Chondrocyte (in vitro differentiated cells): ENCODE measurements around the gene MRPL28. TPM values are rescaled to one million over a fixed set of nuclear protein-coding genes. Genes with fewer than 3 reads are reported as not detected.
A peak's percentile ranks its signal among the peaks of the same experiment; 100 is the strongest.

Source experiments
- DNase-seq: peaks from one replicate; pipeline ENCODE4 v3.0.0; 2021; ENCODE audit warnings: mixed read lengths, low spot score
- H3K27ac Mint-ChIP-seq: one replicate; pipeline ENCODE4 v1.8.0; 2021; ENCODE audit warnings: mild to moderate bottlenecking, moderate library complexity, mixed read lengths; ENCODE audit not compliant: unreplicated experiment
- H3K27me3 Mint-ChIP-seq: 2 replicates; pipeline ENCODE4 v1.8.0; 2021; ENCODE audit warnings: low read depth, mixed read lengths
- H3K36me3 Mint-ChIP-seq: 2 replicates; pipeline ENCODE4 v1.8.0; 2021; ENCODE audit warnings: low read depth, mixed read lengths
- H3K4me1 Mint-ChIP-seq: 2 replicates; pipeline ENCODE4 v1.8.0; 2021; ENCODE audit warnings: low read depth, mild to moderate bottlenecking, mixed read lengths
- H3K4me3 Mint-ChIP-seq: one replicate; pipeline ENCODE4 v1.8.0; 2021; ENCODE audit warnings: mild to moderate bottlenecking, moderate library complexity, mixed read lengths; ENCODE audit not compliant: unreplicated experiment
- H3K9me3 Mint-ChIP-seq: 2 replicates; pipeline ENCODE4 v1.8.0; 2021; ENCODE audit warnings: low read depth, mixed read lengths
- total RNA-seq: library from RNA; stranded (reverse); gene quantifications from 3 replicates; pipeline ENCODE4 v1.2.1, GENCODE V29; 2021
- TF ChIP-seq, protein P1 (sequence below): fragments of 200-600 bp; sonication (generic); IDR thresholded peaks from 2 replicates; pipeline ENCODE4 v1.5.0; 2021; ENCODE audit warnings: antibody characterized with exemption, mild to moderate bottlenecking, moderate library complexity

The MRPL28 gene
- total RNA-seq, 1 donor from 2014 or later: 53.4 TPM

DNA sequence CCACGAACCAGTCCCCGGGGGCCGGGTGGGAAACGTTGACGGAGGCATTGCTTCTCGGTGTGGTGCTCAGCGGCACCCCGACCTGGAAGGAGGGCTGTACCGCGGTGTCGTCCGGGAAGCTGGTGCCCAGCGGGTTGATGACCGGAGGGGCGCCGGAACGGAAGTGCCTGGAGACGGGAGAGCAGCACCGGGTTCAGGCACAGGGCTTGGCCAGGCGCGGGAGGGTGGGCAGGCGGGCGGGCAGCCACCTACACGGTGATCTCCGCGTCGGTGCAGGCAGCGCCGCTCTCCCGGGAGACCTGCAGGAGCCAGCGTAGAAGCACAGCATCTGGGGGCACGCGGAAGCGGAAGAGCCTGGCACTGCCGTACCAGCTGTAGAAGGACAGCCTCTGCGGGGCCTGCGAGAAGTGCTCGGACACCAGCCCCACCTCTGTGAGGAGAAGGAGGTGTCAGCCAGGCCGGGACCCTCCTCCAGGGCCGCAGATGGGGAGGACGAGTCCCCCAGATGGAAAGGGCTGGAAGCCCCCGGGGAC is 7.1 kb upstream of the MRPL28 start:
- DNase-seq: peak; percentile 92
- Mint-ChIP-seq H3K4me1 (peaks cover 8% of the 10 kb centered on the region), H3K36me3 (peaks cover 5% of the 10 kb centered on the region), H3K4me3 (no peak overlapping the region), H3K27me3 (no peaks in the 10 kb centered on the region), H3K27ac (no peak overlapping the region), H3K9me3 (no peaks in the 10 kb centered on the region)
- TF ChIP-seq, protein P1, sequence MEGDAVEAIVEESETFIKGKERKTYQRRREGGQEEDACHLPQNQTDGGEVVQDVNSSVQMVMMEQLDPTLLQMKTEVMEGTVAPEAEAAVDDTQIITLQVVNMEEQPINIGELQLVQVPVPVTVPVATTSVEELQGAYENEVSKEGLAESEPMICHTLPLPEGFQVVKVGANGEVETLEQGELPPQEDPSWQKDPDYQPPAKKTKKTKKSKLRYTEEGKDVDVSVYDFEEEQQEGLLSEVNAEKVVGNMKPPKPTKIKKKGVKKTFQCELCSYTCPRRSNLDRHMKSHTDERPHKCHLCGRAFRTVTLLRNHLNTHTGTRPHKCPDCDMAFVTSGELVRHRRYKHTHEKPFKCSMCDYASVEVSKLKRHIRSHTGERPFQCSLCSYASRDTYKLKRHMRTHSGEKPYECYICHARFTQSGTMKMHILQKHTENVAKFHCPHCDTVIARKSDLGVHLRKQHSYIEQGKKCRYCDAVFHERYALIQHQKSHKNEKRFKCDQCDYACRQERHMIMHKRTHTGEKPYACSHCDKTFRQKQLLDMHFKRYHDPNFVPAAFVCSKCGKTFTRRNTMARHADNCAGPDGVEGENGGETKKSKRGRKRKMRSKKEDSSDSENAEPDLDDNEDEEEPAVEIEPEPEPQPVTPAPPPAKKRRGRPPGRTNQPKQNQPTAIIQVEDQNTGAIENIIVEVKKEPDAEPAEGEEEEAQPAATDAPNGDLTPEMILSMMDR: no peak

DNA sequence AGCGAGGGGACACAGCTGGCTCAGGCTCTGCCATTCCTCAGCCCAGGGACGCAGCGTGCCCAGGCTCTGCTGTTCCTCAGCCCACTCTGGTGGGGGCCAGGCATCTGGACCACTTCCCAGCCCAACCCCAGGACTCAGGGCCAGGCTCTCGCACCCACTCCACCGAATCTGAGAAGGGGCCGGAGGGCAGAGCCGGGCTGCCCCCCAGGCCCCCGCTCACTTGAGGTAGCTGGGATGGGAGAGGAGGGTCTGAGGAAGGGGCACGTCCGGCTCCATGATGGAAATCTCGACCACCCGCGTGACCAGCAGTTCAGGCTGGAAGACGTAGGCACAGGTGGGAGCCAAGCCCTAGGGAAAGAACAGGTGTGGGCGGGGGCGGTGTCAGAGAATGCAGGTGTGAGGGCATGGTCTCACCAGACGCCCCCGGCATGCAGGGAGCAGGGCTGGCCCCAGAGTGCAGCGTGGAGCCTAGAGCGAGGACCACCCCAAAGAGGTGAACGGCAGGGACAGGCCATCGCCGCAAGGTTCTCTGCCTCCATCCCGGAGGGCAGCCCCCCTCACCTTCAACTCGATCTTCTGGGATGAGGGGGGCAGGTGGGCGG is 6.6 kb upstream of the MRPL28 start:
- H3K4me1 Mint-ChIP-seq: peaks cover 6% of the 10 kb centered on the region
- H3K4me3 Mint-ChIP-seq: no peak overlapping the region
- DNase-seq: peak; percentile 86
- peaks cover 5% of the 10 kb centered on the region for H3K36me3 Mint-ChIP-seq
- TF ChIP-seq, protein P1: no peak
- no peaks in the 10 kb centered on the region for H3K27me3 Mint-ChIP-seq
- no peak overlapping the region for H3K27ac Mint-ChIP-seq
- H3K9me3 Mint-ChIP-seq: no peaks in the 10 kb centered on the region

DNA sequence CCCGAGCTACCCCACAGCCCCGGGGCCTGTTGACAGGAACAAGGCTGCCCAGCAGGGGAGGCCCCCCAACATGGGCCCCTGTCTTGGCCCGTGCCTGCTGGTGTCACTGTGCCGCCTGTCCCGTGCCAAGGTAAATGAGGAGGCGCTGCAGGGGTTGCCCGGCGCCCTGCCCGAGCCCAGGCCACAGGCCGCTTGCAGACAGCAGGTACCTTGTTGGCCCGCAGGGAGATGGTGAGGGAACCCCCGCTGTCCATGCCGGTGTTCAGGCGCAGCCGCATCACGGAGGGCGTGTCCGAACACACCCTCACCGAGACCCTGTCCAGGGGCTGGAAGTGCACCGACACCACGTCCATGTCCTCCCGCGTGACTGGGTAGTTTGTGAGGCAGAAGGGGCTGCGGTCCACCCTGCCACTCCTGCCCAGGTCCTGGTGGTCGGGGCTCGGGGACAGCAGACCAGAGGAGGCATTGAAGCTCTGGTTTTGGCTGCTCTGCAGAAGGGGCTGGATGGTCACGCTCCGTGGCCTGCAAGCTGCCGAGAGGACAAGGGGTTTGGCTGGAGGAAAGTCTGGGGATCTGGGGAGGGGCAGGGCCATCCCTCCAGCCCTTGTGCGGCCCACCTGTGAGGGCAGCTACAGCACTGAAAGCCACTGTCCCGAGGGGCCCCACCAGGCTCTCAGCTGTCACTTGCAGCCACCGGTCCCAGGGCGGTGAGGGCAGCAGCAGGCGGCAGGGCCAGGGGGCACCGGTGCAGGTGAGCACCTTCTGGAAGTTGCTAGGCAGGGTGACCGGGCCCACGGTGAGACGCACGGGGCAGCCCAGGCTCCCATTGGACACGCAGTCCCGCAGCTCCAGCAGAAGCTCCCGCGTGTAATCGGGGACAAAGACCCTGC is 5.8 kb upstream of the MRPL28 start:
- DNase-seq: peak; percentile 92
- Mint-ChIP-seq H3K4me3 (no peak overlapping the region), H3K27ac (no peak overlapping the region), H3K9me3 (no peaks in the 10 kb centered on the region), H3K36me3 (peaks cover 5% of the 10 kb centered on the region), H3K27me3 (no peaks in the 10 kb centered on the region), H3K4me1 (peaks cover 6% of the 10 kb centered on the region)
- TF ChIP-seq, protein P1: no peak

DNA sequence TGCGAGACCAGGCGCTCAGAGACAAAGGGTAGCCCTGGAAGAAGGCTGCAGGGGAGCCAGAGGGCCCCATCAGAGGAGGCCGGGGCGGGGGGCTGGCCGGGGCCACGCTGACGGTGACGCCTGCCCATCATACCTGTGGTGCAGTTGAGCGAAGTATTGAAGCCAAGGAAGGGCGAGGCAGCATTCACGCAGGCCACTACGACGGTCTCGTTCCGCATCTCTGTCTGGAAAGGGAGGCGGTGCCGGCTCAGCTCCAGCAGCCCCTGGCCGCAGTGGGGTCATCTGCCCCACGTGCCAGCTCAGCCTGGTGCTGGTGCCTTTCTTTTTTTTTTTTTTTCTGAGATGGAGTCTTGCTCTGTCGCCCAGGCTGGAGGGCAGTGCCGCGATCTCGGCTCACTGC is 4.9 kb upstream of the MRPL28 start:
- DNase-seq: no peak
- Mint-ChIP-seq H3K36me3 (peaks cover 5% of the 10 kb centered on the region), H3K9me3 (no peaks in the 10 kb centered on the region), H3K4me3 (no peak overlapping the region), H3K27ac (no peak overlapping the region), H3K27me3 (no peaks in the 10 kb centered on the region), H3K4me1 (peaks cover 12% of the 10 kb centered on the region)
- TF ChIP-seq, protein P1: no peak

DNA sequence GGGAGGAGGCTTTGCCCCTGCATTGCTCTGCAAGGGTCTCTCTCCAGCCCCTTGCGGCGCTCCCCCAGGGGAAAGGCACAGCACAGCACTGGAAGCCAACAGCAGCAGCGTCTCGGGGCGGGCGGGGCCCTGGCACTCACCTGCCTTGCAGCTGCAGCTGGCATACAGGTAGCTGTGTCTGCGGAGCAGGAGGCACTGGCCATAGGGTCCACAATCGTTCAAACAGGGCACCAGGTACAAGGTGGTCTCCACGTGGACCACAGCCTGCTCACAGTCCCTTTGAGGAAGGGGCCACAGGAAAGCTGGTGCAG is 4.2 kb upstream of the MRPL28 start:
- no peak overlapping the region for H3K27ac Mint-ChIP-seq
- peaks cover 5% of the 10 kb centered on the region for H3K36me3 Mint-ChIP-seq
- H3K27me3 Mint-ChIP-seq: no peaks in the 10 kb centered on the region
- no peak overlapping the region for H3K4me3 Mint-ChIP-seq
- TF ChIP-seq, protein P1: no peak
- no peaks in the 10 kb centered on the region for H3K9me3 Mint-ChIP-seq
- no peak for DNase-seq
- H3K4me1 Mint-ChIP-seq: peaks cover 11% of the 10 kb centered on the region
